SK-N-MC (cell line): ENCODE data around the gene DHX32.
"Not testable (repeated sequence)": the region's sequence is repeated elsewhere in the genome, so short reads cannot be mapped to it uniquely, and the experiment has no call there.

Experiments used
- DNase-seq: peaks from one replicate; pipeline ENCODE4 v3.0.0-alpha.2; 2011; ENCODE audit warnings: low read depth, low spot score
- H3K27ac ChIP-seq: fragments of 200-600 bp; sonication (generic); 2 replicates; pipeline ENCODE4 v1.5.1; 2016; ENCODE audit warnings: mixed run types
- H3K36me3 ChIP-seq: fragments of 200-600 bp; sonication (generic); 2 replicates; pipeline ENCODE4 v1.6.1; 2017; ENCODE audit warnings: antibody characterized with exemption, low read length, mixed read lengths; ENCODE audit not compliant: insufficient read depth
- H3K4me3 ChIP-seq: fragments of 200-600 bp; sonication (generic); 2 replicates; pipeline ENCODE4 v1.5.1; 2016
- H3K9ac ChIP-seq: fragments of 200-600 bp; sonication (generic); 2 replicates; pipeline ENCODE4 v1.8.0; 2017; ENCODE audit warnings: mixed run types, mixed read lengths; ENCODE audit not compliant: insufficient read length
- H3K9me3 ChIP-seq: fragments of 200-600 bp; sonication (generic); 2 replicates; pipeline ENCODE4 v1.6.1; 2017; ENCODE audit warnings: low read depth, mild to moderate bottlenecking, antibody characterized with exemption, low read length, moderate library complexity, mixed read lengths
- EZH2 ChIP-seq: fragments of 200-600 bp; sonication (generic); IDR thresholded peaks from one replicate; pipeline ENCODE4 v1.6.1; 2017; ENCODE audit warnings: antibody characterized with exemption
- FOXP2 ChIP-seq: optimal IDR thresholded peaks from 2 replicates; pipeline ENCODE3; 2011; ENCODE audit warnings: mild to moderate bottlenecking, moderate library complexity; ENCODE audit not compliant: insufficient read depth; ENCODE audit errors: extremely low read length, control extremely low read depth
- POLR2AphosphoS5 ChIP-seq: IDR thresholded peaks from 2 replicates; pipeline ENCODE4 v1.6.1; 2012; ENCODE audit warnings: mild to moderate bottlenecking, low read depth, low read length, borderline replicate concordance

The DHX32 gene

DNA sequence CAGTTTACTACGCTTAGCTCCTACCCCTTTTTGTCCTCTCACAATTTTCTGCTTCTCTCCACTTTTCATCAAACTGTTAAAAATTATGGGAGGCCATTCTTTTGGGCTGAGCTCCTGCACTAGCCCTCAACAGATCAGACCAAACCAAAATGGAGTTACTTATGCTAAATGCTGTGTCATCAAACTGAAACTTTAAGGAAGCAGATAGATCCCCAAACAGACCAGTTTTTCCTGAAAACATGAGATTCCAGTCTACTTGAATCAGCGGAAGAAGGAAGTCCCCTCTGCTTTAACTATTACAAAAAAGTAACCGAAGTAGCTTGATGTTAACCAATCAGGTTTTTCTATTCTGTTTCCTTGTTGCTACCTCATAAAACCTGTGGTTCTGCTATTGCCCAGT is 35.9 kb upstream of the DHX32 start:
- no peak overlapping the region for H3K9ac ChIP-seq
- TF ChIP-seq EZH2 (no peak), POLR2AphosphoS5 (no peak), FOXP2 (no peak)
- H3K36me3 ChIP-seq = no peaks in the 10 kb centered on the region
- H3K9me3 ChIP-seq = no peaks in the 10 kb centered on the region
- no peak for DNase-seq
- H3K27ac ChIP-seq = no peak overlapping the region
- no peak overlapping the region for H3K4me3 ChIP-seq

DNA sequence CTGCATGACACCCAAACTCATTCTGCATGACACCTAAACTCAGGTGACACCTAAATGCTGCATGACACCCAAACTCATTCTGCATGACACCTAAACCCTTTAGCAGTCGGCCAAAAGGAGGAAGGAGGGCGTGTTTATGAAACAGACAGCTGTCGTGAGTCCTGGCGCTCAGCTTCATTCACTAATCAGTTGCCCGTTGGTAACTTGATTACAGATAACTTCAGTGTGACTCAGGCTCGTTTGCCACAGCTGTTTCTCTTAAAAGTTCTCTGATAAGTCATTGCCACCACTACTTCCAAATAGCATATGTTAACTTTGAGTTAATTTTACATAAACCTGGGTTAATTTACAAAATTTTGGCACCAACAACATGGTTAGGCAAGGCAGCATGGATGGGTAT is 32.2 kb upstream of the DHX32 start:
- not testable (repeated sequence) for H3K36me3 ChIP-seq, DNase-seq, H3K27ac ChIP-seq, H3K9ac ChIP-seq, H3K4me3 ChIP-seq, H3K9me3 ChIP-seq

DNA sequence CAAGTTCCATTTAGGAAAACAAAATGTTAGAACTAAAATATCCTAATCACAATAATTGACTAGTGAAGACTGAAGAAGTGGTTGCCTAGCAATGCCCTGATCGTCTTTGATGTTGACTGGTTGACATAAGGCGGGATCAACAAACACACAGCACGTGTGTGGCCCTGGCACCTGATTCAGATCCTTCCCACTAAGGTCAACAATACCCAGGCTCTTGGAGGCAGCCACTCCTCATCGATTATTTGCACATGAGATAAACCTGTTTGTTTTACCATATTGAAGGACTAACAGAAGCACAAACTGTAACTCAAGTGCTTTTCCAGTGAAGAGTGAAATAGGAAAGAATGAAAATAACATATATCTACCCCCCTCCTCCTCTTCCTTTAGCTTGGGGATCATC is 30.9 kb upstream of the DHX32 start:
- H3K9me3 ChIP-seq = no peaks in the 10 kb centered on the region
- no peak for TF ChIP-seq FOXP2
- no peak for TF ChIP-seq POLR2AphosphoS5
- TF ChIP-seq EZH2 = no peak
- no peak overlapping the region for H3K27ac ChIP-seq
- no peaks in the 10 kb centered on the region for H3K36me3 ChIP-seq
- H3K4me3 ChIP-seq = no peak overlapping the region
- no peak for DNase-seq
- no peak overlapping the region for H3K9ac ChIP-seq

DNA sequence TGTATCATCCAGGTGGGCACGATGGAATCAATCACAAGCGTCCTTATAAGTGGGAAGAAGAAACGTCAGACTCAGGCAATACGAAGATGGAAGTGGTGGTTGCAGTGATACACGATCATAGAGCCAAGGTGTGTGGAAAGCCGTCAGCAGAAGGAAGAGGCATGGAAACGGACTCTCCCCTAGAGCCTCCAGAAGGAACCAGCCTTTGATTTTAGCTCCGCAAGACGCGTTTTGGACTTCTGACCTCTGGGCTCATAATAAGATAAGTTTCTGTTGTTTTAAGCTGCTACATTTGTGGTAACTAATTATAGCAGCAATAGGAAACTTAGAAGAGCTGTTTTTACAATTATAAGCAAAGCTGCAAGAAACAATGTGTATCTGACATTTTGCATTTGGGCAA is 30.1 kb upstream of the DHX32 start:
- H3K9ac ChIP-seq = no peak overlapping the region
- DNase-seq = no peak
- H3K36me3 ChIP-seq = no peaks in the 10 kb centered on the region
- H3K4me3 ChIP-seq = no peak overlapping the region
- TF ChIP-seq FOXP2 (no peak), POLR2AphosphoS5 (no peak), EZH2 (no peak)
- no peak overlapping the region for H3K27ac ChIP-seq
- H3K9me3 ChIP-seq = no peaks in the 10 kb centered on the region

DNA sequence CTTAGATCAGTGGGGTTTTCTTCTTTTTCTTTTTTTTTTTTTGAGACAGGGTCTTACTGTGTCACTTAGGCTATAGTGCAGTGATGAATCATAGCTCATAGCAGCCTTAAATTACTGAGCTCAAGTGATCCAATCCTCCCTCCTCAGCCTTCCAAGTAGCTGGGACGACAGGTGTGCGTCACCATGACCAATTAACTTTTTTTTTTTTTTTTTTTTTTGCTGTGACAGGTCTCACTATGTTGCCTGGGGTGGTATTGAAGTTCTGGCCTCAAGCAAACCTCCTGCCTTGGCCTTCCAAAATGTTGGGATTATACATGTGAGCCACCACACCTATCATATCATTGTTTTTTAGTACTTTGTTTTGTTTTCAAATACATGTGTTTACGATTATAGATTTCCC is 28.4 kb upstream of the DHX32 start:
- not testable (repeated sequence) for H3K27ac ChIP-seq, H3K36me3 ChIP-seq, DNase-seq, H3K9ac ChIP-seq, H3K4me3 ChIP-seq, H3K9me3 ChIP-seq

DNA sequence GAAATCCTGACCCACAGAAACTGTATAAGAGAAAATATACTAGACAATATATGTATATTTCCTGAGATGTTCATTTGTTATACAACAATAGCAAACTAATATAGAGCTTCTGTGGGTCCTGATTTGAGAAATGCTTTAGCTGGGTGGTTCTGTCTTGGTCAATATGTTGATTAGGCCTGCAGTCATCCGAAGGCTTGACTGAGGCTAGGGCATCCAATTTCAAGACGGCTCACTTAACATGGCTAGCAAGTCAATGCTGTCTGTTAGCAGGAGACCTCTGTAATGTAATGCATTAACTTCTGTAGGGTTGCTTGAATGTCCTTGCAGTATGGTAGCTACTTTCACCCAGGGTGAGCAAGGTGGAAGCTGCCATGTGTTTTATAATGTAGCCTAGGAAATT is 27.7 kb upstream of the DHX32 start:
- H3K4me3 ChIP-seq, H3K9ac ChIP-seq, H3K36me3 ChIP-seq, H3K9me3 ChIP-seq, DNase-seq, H3K27ac ChIP-seq: not testable (repeated sequence)

DNA sequence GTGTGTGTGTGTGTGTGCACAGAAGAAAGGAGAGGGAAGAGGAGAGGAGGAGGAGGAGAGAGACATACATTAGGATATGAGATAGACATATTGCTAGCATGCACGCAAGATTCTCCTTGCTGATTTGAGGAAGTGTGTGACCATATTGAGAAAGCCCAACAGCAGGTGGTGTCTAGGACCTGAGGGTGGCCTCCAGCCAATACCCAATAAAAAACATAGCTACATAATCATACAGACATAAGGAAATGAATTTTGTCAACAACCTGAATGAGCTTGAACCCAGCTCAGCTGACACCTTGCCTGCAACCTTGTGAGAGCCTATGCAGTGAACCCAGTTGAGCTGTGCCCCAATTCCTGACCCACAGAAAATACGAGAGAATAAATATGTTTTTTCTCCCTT is 26.5 kb upstream of the DHX32 start:
- H3K9me3 ChIP-seq, H3K27ac ChIP-seq, DNase-seq, H3K9ac ChIP-seq, H3K4me3 ChIP-seq, H3K36me3 ChIP-seq: not testable (repeated sequence)

DNA sequence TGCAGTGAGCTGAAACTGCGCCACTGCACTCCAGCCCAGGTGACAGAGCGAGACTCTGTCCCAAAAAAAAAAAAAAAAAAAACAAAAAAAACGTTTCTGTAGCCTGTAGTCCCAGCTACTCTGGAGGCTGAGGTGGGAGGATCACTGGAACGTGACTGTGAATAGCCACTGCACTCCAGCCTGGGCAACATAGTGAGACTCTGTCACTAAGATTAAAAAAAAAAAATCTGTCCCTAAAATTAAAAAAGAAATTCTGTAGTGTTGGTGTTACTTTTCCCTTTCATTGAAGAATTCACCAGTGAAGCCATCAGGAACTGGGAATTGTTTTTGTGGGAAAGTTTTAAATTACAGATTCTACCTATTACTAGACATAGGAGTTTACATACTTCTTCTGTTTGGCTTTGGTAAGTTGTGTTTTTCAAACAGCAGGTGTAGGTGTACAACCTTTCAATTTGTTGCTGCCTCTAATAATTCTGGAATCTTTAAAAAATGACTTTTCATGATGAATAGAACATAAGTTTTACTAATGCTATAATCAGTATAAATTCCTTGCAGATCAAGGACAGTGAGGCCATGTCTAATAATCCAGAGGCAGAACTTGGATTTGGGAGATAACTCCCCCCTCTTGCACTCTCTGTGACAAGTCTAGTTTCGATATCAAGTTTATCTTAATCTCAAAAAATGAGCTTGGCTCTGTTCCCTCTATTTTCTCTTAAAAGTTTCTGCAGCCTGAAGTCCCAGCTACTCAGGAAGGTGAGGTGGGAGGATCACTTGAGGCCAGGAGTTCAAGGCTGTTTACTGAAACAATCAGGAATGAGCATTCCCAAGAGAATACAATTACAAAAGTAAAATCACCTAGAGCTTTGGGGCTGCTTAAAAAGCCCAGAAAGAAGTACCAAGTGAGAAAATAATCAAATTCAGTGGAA is 24.2 kb upstream of the DHX32 start:
- not testable (repeated sequence) for H3K9me3 ChIP-seq, H3K27ac ChIP-seq, DNase-seq, H3K9ac ChIP-seq, H3K36me3 ChIP-seq, H3K4me3 ChIP-seq

DNA sequence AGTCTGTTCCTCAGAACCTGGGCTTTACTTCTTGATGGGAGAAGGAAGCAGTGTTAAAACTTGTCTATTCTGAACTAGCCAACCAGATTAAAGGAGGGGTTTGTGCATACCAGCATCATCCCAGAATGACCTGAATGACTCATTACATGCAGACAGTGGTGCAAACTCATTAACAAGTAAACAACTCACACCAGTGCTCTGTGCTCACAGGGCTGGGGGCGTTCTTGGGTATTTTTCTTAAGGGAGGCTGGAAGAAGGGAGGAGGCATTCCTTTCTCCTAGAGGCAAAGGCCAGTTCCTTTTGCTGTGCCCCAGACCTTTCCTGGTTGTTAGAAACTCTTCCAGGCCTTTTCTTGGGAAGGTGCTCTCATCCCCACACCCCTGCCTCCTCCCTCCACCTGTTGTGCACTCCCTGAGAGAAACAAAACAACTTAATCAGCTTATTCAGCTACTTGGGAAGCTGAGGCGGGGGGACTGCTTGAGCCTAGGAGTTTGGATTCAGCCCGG is 22.1 kb upstream of the DHX32 start:
- H3K9me3 ChIP-seq, DNase-seq, H3K4me3 ChIP-seq, H3K27ac ChIP-seq, H3K36me3 ChIP-seq, H3K9ac ChIP-seq: not testable (repeated sequence)

DNA sequence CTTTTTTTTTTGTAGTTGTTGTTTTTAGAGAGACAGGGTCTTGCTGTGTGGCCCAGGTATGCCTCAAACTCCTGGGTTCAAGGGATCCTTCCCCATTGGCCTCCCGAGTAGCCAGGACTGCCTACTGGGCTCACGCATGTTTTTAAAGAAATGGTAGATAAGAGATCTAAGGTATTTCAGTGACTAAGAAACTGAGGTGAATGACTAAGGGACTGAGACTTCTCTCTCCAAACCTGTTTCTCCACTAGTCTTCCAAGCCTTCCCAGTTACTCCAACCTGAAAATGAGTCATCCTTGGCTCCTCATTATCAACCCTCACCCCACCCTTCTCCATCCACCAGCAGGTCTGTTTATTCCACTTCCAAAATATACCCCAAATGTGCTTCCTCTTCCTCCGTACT is 19.9 kb upstream of the DHX32 start:
- not testable (repeated sequence) for H3K36me3 ChIP-seq, H3K27ac ChIP-seq, H3K9me3 ChIP-seq, H3K9ac ChIP-seq, DNase-seq, H3K4me3 ChIP-seq

DNA sequence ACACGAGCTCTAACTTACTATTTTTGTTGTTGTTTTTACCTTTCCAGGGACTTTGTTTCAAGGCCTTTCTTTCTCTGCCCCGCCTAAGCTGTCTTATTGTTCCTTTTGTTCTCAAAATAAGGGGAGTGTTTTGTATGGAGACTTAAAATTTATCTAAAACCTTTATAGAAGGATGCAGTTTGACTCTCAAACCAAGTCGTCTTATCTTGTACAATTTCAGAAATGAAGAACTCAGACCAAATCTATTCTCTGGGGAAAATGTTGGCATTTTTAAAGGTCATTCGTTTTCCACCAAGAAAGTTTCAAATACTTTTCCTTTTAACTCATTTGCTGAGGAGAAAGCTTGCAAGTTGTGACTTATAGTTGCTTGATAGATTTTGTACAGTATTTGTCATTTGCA is 16.2 kb upstream of the DHX32 start:
- not testable (repeated sequence) for H3K9ac ChIP-seq

DNA sequence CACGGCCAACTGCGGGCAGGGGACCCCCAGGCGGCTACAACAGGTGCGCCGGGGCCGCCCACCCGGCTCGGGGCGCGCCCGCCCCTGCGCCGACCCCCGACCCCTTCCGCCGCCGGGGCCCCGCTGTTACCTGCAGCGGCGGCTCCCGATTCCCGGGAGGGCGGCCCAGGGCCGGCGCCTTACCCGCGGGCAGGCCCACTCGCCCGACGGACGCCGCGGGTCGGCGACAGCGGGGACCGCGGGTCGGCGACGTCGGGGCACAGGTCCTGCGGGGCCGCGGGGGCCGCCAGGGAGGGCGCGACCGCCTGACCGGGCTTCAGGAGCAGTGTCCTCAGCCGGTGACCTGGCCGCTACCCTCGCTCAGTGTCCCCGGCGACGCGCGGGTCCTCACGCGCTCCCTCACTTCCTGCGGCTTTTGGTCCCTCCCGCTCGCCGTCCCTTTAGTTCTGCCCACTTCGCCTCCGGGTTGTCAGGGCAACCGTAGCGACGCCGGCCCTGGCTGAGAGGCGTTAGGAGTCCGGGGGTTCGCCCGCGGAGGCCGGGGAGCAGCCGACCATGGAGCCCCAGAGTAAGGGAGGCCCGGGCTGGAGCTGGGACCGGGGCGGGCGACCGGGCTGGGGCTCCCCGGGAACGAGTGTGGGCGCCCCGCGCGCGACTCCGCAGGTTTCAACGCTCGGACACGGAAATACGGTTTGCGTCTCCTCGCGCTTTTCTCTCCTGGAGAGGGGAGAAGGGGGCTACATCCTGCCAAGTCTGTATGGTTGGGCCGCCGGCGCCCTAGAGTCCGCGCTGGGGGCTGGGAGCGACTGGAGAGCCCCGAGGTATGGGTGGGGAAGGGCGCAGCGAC is 15.2 kb upstream of the DHX32 start, which contains the start of gene FANK1:
Gene FANK1, plus strand, starts transcription at position 477 of the 847 bp plus-strand sequence. Its CDS starts 79 bp downstream, at position 556.
- not testable (repeated sequence) for H3K36me3 ChIP-seq, H3K27ac ChIP-seq, DNase-seq, H3K9me3 ChIP-seq
- Histone ChIP-seq H3K4me3 (peak within 1 kb of the TSS; percentile 74), H3K9ac (peak within 1 kb of the TSS; percentile 62)

More for the DNA sequence above, 16.2 kb upstream of the DHX32 start:
- H3K9me3 ChIP-seq, H3K36me3 ChIP-seq, DNase-seq, H3K27ac ChIP-seq, H3K4me3 ChIP-seq: not testable (repeated sequence)
